ENCODE data around the gene HEYL.
A peak's percentile ranks its signal among the peaks of the same experiment; 100 is the strongest.

HEYL gene

GRCh38 chr1:39649636-39650185, 10.3 kb upstream of the HEYL start:
- no peak for DNase-seq
- no peak overlapping the region for H3K4ac ChIP-seq (ENCODE audit: low read depth, low read length)
- H3K4me2 ChIP-seq (ENCODE audit: low read length), result no peak overlapping the region
- H2AFZ ChIP-seq (ENCODE audit: insufficient read depth, low read length, poor library complexity), result no peak overlapping the region
- H3K9ac ChIP-seq (ENCODE audit: low read length), result no peak overlapping the region
- no peak overlapping the region for H2BK12ac ChIP-seq (ENCODE audit: low read length)
- no peaks in the 10 kb centered on the region for H3K79me1 ChIP-seq (ENCODE audit: low read length)
- H2BK5ac ChIP-seq (ENCODE audit: low read depth, low read length, poor library complexity), result no peak overlapping the region
- no peak overlapping the region for H4K12ac ChIP-seq (ENCODE audit: low read depth, low read length)
- no peaks in the 10 kb centered on the region for H3K36me3 ChIP-seq (ENCODE audit: control insufficient read depth in 1 of 2, insufficient read depth in 2 of 2, low read length in 2 of 2)
- no peak overlapping the region for H2AK5ac ChIP-seq (ENCODE audit: low read length)
- H3K4me3 ChIP-seq (ENCODE audit: low read depth, low read length), result no peak overlapping the region
- H3K27me3 ChIP-seq (ENCODE audit: insufficient read depth, low read length), result no peaks in the 10 kb centered on the region
- peaks cover 6 to 8% of the 10 kb centered on the region in 2 experiments for H3K4me1 ChIP-seq (ENCODE audit: control insufficient read depth in 1 of 2, insufficient read depth in 2 of 2, low read length in 2 of 2)
- no peak overlapping the region for H3K14ac ChIP-seq (ENCODE audit: low read length)
- no peak overlapping the region for H3K27ac ChIP-seq (ENCODE audit: low read depth, low read length)
- WGBS (ENCODE audit: extremely low coverage, insufficient coverage, insufficient read length), result no CpG with 5 or more reads among the region's 2 CpGs
- no peaks in the 10 kb centered on the region for H3K79me2 ChIP-seq (ENCODE audit: control insufficient read depth, insufficient read depth, low read length, poor library complexity)
- H3K18ac ChIP-seq (ENCODE audit: low read length), result no peak overlapping the region
- no peak overlapping the region for H3K23ac ChIP-seq (ENCODE audit: low read length)
- H4K8ac ChIP-seq (ENCODE audit: low read depth, low read length), result no peak overlapping the region
- H3K9me3 ChIP-seq (ENCODE audit: insufficient read depth, low read depth, low read length), result no peaks in the 10 kb centered on the region
- H2BK120ac ChIP-seq (ENCODE audit: insufficient read depth, low read length, poor library complexity), result no peak overlapping the region
- H4K91ac ChIP-seq (ENCODE audit: low read depth, low read length), result no peak overlapping the region

GRCh38 chr1:39648496-39648895, 9.1 kb upstream of the HEYL start:
- WGBS (ENCODE audit: extremely low coverage, insufficient coverage, insufficient read length), result no CpG with 5 or more reads among the region's 2 CpGs
- Histone ChIP-seq H3K4ac (ENCODE audit: low read depth, low read length) (no peak overlapping the region), H4K91ac (ENCODE audit: low read depth, low read length) (no peak overlapping the region)

GRCh38 chr1:39647247-39647646, 7.8 kb upstream of the HEYL start:
- no peak overlapping the region for H3K23ac ChIP-seq (ENCODE audit: low read length)
- H3K79me2 ChIP-seq (ENCODE audit: control insufficient read depth, insufficient read depth, low read length, poor library complexity), result no peaks in the 10 kb centered on the region
- no peak overlapping the region for H3K18ac ChIP-seq (ENCODE audit: low read length)
- H4K91ac ChIP-seq (ENCODE audit: low read depth, low read length), result no peak overlapping the region
- H4K8ac ChIP-seq (ENCODE audit: low read depth, low read length), result no peak overlapping the region
- H3K36me3 ChIP-seq (ENCODE audit: control insufficient read depth in 1 of 2, insufficient read depth in 2 of 2, low read length in 2 of 2), result no peaks in the 10 kb centered on the region
- no peak overlapping the region for H3K4me3 ChIP-seq (ENCODE audit: low read depth, low read length)
- H3K9me3 ChIP-seq (ENCODE audit: insufficient read depth, low read depth, low read length), result no peaks in the 10 kb centered on the region
- no peaks in the 10 kb centered on the region for H3K79me1 ChIP-seq (ENCODE audit: low read length)
- DNase-seq, result no peak
- peaks cover 6 to 8% of the 10 kb centered on the region in 2 experiments for H3K4me1 ChIP-seq (ENCODE audit: control insufficient read depth in 1 of 2, insufficient read depth in 2 of 2, low read length in 2 of 2)
- WGBS (ENCODE audit: extremely low coverage, insufficient coverage, insufficient read length), result no CpG with 5 or more reads among the region's 3 CpGs
- H3K14ac ChIP-seq (ENCODE audit: low read length), result no peak overlapping the region
- H2BK12ac ChIP-seq (ENCODE audit: low read length), result no peak overlapping the region
- H4K12ac ChIP-seq (ENCODE audit: low read depth, low read length), result no peak overlapping the region
- no peak overlapping the region for H3K9ac ChIP-seq (ENCODE audit: low read length)
- no peak overlapping the region for H2AFZ ChIP-seq (ENCODE audit: insufficient read depth, low read length, poor library complexity)
- H3K4me2 ChIP-seq (ENCODE audit: low read length), result no peak overlapping the region
- no peak overlapping the region for H2BK120ac ChIP-seq (ENCODE audit: insufficient read depth, low read length, poor library complexity)
- H2AK5ac ChIP-seq (ENCODE audit: low read length), result no peak overlapping the region
- H3K4ac ChIP-seq (ENCODE audit: low read depth, low read length), result no peak overlapping the region
- no peak overlapping the region for H3K27ac ChIP-seq (ENCODE audit: low read depth, low read length)
- no peak overlapping the region for H2BK5ac ChIP-seq (ENCODE audit: low read depth, low read length, poor library complexity)
- H3K27me3 ChIP-seq (ENCODE audit: insufficient read depth, low read length), result no peaks in the 10 kb centered on the region

More at GRCh38 chr1:39648496-39648895, 9.1 kb upstream of the HEYL start:
- Histone ChIP-seq H3K27ac (ENCODE audit: low read depth, low read length) (no peak overlapping the region), H3K4me1 (ENCODE audit: control insufficient read depth in 1 of 2, insufficient read depth in 2 of 2, low read length in 2 of 2) (peaks cover 6 to 8% of the 10 kb centered on the region in 2 experiments), H4K12ac (ENCODE audit: low read depth, low read length) (no peak overlapping the region), H3K27me3 (ENCODE audit: insufficient read depth, low read length) (no peaks in the 10 kb centered on the region), H3K36me3 (ENCODE audit: control insufficient read depth in 1 of 2, insufficient read depth in 2 of 2, low read length in 2 of 2) (no peaks in the 10 kb centered on the region), H3K4me2 (ENCODE audit: low read length) (no peak overlapping the region), H3K23ac (ENCODE audit: low read length) (no peak overlapping the region), H3K79me1 (ENCODE audit: low read length) (no peaks in the 10 kb centered on the region), H3K9me3 (ENCODE audit: insufficient read depth, low read depth, low read length) (no peaks in the 10 kb centered on the region), H3K18ac (ENCODE audit: low read length) (no peak overlapping the region), H3K9ac (ENCODE audit: low read length) (no peak overlapping the region), H3K79me2 (ENCODE audit: control insufficient read depth, insufficient read depth, low read length, poor library complexity) (no peaks in the 10 kb centered on the region), H3K14ac (ENCODE audit: low read length) (no peak overlapping the region), H4K8ac (ENCODE audit: low read depth, low read length) (no peak overlapping the region), H2BK12ac (ENCODE audit: low read length) (no peak overlapping the region), H3K4me3 (ENCODE audit: low read depth, low read length) (no peak overlapping the region), H2AK5ac (ENCODE audit: low read length) (no peak overlapping the region), H2AFZ (ENCODE audit: insufficient read depth, low read length, poor library complexity) (no peak overlapping the region), H2BK120ac (ENCODE audit: insufficient read depth, low read length, poor library complexity) (no peak overlapping the region), H2BK5ac (ENCODE audit: low read depth, low read length, poor library complexity) (no peak overlapping the region)
- no peak for DNase-seq

GRCh38 chr1:39646232-39647081, 7.0 kb upstream of the HEYL start:
- H2BK120ac ChIP-seq (ENCODE audit: insufficient read depth, low read length, poor library complexity), result no peak overlapping the region

More at GRCh38 chr1:39646232-39647081, 7.0 kb upstream of the HEYL start:
- Histone ChIP-seq H3K14ac (ENCODE audit: low read length) (no peak overlapping the region), H4K91ac (ENCODE audit: low read depth, low read length) (no peak overlapping the region), H3K27ac (ENCODE audit: low read depth, low read length) (no peak overlapping the region), H3K9ac (ENCODE audit: low read length) (no peak overlapping the region), H2BK12ac (ENCODE audit: low read length) (no peak overlapping the region), H3K79me1 (ENCODE audit: low read length) (no peaks in the 10 kb centered on the region), H4K8ac (ENCODE audit: low read depth, low read length) (no peak overlapping the region), H3K23ac (ENCODE audit: low read length) (no peak overlapping the region), H3K4me1 (ENCODE audit: control insufficient read depth in 1 of 2, insufficient read depth in 2 of 2, low read length in 2 of 2) (peaks cover 6 to 8% of the 10 kb centered on the region in 2 experiments), H3K18ac (ENCODE audit: low read length) (no peak overlapping the region), H3K4me3 (ENCODE audit: low read depth, low read length) (no peak overlapping the region), H3K9me3 (ENCODE audit: insufficient read depth, low read depth, low read length) (no peaks in the 10 kb centered on the region), H3K4ac (ENCODE audit: low read depth, low read length) (no peak overlapping the region), H2BK5ac (ENCODE audit: low read depth, low read length, poor library complexity) (no peak overlapping the region), H3K36me3 (ENCODE audit: control insufficient read depth in 1 of 2, insufficient read depth in 2 of 2, low read length in 2 of 2) (no peaks in the 10 kb centered on the region), H2AK5ac (ENCODE audit: low read length) (no peak overlapping the region), H3K27me3 (ENCODE audit: insufficient read depth, low read length) (no peaks in the 10 kb centered on the region), H3K79me2 (ENCODE audit: control insufficient read depth, insufficient read depth, low read length, poor library complexity) (no peaks in the 10 kb centered on the region), H3K4me2 (ENCODE audit: low read length) (peak overlapping the region; percentile 24), H2AFZ (ENCODE audit: insufficient read depth, low read length, poor library complexity) (no peak overlapping the region), H4K12ac (ENCODE audit: low read depth, low read length) (no peak overlapping the region)
- peak; percentile 73 to 76 for DNase-seq
- WGBS (ENCODE audit: extremely low coverage, insufficient coverage, insufficient read length), result no CpG with 5 or more reads among the region's 12 CpGs

All from trophoblast cell (in vitro differentiated cells and primary cell).